Stimulated activated CD4-positive, alpha-beta T cell treated with anti-CD3 and anti-CD28 coated beads, Interleukin-2, amount 100 ng/mL, for 48 hours (primary cell): ENCODE results near the gene SLC15A4.
"Not testable (repeated sequence)": the region's sequence is repeated elsewhere in the genome, so short reads cannot be mapped to it uniquely, and the experiment has no call there.

Experiments used
- DNase-seq, 2 donors: peaks; one replicate each; pipeline ENCODE4 v3.0.0-alpha.2; 2020

SLC15A4 gene

DNA sequence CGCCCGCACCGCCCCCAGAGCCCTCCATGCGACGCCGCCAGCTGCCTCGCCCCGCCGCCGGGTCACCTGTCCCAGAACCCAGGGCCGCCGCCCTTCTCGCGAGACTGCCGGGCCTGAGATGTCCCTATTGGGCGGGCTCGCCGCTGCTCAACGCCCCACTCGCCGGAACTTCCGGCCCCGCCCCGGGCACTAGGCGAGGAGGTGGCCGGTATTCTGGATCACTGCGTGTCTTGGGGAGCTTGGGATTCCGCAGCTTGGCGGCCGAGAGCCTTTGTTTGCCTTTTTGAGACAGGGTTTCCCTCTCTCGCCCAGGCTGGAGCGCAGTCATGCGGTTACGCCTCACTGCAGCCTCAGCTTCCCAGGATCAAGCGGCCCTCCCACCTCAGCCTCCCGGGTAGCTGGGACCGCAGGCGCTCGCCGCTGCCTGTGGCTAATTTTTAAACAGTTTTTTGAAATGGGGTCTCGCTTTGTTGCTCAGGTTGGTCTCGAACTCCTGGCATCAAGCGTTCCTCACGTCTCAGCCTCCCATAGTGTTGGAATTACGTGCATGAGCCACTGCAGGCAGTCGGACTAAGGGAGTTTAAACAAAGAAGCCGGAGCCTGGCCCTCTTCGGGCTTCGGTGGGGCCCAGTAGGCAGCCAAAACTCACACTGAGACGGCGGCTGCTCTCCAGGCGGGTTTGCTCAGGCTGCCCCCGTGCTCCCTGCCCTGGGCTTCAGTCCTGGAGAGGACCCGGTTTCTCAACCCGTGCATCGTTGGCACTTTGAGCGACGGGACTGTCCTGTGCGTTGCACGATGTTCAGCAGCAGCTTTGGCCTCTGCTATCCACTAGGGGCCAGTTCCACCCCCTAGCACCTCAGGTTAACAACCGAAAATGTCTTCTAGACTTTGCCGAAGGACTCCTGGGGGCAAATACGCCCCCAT lies at the start of gene SLC15A4:
TSS of gene SLC15A4 (minus strand) at position 43 of the 924 bp plus-strand sequence. CDS start at position 28, 15 bp downstream.
- peak; percentile 89 for DNase-seq

DNA sequence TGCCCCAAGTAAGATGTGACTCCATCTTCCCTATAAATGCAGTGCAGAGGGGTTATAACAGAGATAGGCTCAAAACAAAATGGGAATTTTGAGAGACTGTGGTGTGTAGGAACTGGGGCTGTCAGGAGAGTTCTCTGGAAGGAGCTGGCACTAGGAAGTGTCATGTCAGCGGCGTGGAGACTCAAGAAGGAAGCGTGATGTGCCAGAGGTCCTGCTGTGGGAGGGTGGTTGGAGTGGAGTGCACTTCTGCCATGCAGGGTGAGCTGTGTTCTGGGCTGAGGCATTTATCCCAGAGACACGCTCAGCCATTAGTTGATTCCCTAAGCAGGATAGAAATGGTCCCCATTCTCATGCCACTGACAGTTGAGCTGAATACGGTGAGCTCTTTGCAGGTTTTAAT lies 48.5 kb upstream of the SLC15A4 start:
- no peak for DNase-seq

DNA sequence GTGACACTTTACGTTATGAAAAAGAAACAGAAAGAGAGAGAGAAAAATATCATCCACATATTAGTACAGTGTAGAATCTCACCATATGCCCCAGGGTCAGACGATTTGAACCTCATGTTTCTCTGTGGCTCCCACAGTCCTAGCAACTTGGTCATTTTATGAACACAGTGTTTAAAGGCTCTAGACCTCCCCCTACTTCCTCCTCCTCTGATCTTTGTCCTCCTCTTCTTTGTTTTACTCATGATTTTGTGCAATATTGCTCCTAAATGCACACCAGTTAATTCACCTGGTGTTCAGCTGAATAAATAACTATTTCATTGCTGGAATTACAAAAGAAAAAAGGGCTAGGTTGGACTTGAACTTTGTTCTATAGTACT lies 47.7 kb upstream of the SLC15A4 start:
- DNase-seq = no peak

DNA sequence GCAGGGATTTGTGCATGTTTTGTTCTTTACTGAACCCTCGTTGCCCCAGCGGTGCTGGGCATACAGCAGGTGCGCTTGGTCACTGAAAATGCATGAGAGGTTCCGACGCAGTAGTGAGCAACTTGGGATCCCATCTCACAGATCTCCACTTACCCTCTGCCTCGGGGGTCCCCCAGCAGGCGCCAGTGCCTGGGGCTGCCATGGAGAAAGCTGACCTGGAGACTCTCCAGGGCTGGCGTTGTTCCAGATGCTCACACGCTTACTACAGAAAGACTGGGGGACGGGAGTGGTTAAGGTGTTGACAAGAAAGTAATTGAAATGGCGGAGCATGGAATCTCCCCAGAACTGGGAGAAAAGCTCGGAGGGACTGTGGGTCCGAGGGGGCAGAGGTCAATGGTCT lies 43.7 kb upstream of the SLC15A4 start:
- no peak for DNase-seq

DNA sequence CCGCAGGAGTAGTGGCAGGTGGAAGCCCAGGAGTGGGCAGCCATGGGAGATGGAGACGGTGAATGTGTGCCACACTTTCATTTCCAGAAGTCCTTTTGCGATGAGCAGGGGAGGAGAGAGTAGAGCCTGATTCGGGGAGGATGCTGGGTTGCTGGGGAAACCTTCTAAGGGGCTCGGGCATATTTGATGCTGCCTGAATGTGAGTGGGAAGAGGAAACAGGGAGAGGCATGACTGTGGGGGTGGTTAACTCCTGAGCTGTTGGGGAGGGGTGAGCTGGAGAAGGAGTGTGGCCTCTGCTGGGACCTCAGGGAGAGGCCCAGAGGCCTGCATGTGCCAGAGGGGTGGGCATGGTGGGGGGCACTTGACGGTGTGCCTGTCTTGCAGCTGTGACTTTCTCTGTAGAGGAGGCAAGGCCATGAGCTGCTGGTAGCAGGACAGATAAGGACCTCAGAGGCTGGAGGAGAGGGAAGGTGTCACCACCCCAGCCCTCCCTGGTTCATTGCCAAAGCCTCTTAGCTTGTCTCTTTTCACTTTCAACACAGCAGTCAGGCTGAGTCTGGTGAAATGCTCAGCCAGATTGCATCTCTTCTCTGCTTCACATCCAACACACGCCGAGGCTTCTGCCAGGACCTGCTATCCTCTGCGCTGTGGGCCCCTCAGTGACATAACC lies 40.9 kb upstream of the SLC15A4 start:
- DNase-seq = no peak

DNA sequence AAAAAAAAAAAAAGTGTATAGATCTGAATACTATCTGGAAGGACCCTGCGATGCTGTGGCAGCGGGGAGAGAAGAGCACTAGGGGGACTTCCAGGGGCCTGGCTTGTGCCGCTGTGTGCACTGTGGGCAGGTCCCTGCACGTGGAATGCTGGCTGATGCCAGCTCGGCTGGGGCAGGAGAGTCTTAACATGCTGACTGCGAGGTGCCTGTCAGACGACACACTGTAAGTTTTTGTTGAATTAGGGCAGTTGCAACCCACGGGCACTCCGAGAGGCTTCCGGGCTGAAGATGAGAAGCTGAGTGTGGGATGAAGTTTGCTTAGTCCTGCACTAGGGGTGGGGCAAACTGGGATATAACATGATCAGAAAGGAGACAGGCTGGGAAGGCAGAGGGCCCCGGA lies 40.2 kb upstream of the SLC15A4 start:
- DNase-seq = no peak

DNA sequence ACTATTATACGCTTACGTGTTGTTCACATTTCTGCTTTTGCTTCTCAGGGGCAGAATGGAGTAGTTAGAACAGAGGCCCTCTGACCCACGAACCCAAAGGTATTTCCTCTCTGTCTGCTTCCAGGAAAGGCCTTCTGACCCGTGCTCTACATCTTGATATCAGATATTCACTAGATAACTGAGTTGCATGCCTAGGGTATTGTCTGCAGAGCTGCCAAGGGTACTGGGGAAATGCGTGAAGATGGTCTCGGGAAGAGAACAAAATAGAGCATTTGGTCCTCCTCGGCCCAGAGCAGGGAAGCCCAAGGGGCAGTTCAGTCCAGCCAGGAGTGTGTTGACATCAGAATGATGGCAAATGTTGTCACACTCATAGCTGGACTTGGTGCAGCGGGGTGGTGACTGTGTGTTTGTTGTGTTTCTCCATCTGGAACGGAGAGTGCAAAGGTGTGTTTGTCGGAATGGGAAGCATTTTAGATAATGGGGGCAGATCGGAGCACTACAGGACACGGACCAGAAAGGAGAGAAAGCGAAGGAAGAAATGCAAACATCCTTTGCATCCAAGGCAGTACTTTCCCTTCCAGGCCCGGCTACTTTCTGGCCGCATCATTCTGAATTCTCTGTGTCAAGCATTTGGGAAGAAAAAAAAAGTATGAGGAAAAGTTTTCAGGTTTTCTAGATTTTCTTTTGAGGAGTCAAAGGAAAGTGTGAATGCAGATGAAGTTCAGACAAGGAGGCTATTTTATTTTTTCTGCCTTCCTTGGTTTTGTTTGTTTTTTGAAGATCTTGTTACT lies 37.7 kb upstream of the SLC15A4 start:
- no peak for DNase-seq

DNA sequence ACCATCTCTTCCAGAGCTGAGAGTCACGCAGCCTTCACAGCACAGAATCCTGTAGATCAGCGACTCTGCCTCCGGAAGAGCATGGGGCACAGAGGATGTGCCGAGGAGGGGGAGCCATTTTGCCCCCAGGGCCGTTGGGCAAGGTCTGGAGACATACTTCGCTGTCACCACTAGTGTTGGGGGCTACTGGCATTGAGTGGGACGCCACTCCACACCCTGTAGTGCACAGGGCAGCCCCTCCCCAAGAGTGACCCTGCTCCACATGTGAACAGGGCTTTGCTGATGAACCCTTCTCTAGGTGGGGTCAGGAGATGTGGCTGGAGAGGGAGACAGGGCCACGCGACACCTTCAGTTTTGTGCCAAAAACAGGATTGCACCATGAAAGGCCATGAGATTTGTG lies 35.6 kb upstream of the SLC15A4 start:
- DNase-seq = no peak

DNA sequence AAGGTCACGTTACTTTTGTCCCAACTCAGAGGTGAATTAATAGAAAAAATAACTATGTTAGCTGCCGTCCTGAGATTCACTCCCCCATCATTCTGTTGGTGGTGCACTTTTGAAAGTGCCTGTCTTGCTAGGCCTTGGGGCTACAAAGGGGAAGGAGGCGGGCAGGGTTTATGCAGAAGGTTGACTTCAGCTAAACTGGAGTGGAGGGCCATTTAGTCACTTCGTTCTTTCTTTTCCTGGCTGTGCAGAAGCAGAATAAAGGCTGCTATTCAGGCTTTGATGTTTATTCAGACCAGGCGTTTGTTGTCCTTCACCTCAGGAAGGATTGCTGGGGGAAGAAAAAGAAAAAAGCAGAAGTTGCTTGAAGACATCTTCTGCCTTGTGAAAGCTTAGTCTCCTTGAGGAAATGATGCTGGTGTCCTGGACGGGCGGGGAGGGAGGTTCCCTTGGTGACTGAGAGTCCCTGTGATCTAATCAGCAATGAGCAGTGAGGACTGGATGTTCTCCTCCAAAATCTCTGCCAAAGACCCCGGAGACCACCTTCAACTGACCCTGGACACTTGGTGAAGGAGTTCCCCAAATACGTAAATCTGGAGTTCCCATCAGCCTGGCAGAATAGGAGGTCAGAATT lies 33.5 kb upstream of the SLC15A4 start:
- no peak for DNase-seq

DNA sequence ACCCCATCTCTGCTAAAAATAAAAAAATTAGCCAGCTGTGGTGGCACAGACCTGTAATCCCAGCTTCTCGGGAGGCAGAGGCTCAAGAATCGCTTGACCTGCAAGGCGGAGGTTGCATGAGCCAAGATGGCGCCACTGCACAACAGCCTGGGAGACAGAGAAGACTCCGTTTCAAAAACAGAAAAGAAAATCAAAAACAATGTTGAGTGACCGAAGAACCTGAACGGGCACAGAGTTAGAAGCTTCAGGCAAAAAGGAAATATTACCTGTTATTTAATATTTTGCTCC lies 33.0 kb upstream of the SLC15A4 start:
- DNase-seq = no peak

DNA sequence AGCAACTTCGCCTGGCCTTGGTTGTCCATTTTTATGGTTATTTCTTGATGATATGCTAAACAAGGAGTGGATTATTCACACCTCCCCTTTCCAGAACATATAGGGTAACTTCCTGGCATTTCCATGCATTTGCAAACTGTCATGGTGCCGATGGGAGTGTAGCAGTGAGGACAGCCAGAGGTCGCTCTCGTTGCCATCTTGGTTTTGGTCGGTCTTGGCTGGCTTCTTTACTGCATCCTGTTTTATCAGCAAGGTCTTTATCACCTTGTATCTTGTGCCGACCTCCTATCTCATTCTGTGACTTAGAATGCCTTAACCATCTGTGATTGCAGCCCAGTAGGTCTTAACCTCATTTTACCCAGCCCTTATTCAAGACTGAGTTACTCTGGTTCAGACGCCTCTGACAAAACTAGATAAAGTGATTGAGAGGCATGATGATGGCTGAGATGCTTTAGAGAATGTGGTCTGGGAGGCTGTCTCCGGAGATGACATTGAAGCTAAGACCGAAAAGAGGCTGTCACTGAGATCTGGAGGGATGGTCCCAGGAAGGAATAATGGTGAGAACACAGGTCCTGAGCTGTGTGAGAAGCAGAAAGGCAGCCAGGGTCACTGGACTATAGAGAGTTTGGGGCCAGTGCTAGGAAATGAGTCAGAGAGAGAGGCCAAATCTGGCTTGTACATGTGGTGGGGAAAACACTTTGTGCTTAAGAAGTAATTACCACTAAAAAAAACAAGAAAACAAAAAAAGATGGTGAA lies 32.5 kb upstream of the SLC15A4 start:
- no peak for DNase-seq

DNA sequence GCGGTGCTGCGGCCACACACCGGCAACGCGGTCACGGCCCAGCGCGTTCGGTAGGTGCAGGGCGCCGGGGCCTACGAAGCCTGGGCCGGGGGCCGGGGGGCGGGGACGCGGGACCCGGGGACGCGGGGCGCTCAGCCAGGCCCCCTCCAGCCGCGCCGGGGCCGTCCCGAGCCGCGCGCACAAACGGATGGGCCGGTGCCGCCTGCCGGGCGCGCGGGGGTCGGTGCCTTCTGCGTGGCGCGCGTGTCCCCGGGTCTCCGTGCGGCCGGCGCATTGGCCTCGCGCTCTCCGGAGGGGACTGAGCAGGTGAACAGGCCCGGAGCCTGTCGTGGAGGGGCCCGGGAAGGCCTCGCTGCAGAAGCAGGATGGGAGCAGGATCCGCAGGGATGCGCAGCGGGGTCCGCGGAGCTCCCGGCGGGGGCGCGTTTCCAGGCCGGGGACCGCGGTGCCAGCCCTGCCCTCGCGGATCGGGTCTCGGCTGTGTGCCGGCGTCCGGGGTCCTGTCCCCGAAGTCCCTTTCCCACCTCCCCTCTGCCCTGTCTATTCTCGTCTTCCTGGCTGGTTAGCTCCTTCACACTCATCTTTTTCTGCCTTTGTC lies 29.9 kb upstream of the SLC15A4 start:
- DNase-seq = no peak

DNA sequence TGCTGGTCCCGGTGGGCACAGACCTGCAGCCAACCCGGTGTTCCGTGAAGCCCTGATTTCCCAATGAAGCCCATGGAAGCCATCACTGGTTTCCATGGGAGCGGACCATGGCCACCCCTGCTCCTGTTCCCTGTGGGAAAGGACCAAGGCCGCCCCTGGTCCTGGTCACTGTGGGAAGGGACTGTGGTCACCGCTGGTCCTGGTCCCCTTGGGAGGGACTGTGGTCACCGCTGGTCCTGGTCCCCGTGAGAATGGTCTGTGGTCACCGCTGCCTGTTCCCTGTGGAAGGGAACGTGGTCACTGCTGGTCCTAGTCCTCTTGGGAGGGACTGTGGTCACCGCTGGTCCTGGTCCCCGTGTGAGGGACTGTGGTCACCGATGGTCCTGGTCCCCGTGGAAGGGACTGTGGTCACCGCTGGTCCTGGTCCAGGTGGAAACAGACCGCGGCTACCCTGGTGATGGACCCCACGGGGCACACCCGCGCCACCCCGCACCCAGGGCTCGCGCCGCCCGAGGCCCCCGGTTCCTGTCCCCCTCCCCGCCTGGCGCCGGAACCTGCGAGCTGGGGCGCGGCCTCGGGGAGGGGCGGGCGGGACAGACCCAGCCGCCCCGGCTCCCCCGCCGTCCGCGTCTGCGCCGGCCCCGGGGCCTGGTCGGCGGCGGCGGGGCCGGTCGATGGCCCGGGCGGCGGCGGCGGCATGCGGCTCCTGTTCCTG lies 29.3 kb upstream of the SLC15A4 start, which contains the start of gene GLT1D1:
TSS of gene GLT1D1 (plus strand) at position 594 of the 715 bp plus-strand sequence. CDS start at position 698, 104 bp downstream.
- no peak for DNase-seq

DNA sequence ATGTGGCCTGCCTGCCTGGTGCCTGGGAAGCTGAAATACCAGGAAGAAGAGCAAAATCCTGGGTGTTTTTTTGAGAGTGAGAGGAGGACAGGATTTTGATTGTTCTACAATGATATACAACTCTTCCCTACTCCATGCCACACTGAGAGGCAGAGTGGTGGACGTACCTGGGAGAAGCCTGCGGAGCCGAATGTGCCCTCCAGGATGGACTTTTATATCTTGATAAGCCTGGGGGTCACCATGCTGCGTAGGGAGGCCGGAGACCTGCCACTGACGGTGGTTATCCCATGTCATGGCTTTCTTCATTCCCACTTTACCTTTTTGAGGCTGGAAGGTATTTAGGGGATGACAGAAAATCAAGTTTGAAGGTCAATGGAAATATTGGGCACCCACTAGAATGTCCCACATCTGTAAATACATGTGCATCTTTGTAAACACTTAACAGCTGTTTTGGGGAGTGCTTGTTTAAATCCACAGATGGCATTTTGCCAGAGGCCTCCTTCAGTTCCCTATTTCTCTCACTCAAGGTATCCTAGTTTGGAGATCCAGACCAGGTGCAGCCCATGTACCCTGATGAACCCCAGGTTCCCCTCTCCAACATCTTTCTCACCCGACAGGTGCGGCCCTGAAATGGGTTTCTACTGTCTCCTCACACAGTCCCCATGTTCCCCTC lies 28.4 kb upstream of the SLC15A4 start:
- no peak for DNase-seq

DNA sequence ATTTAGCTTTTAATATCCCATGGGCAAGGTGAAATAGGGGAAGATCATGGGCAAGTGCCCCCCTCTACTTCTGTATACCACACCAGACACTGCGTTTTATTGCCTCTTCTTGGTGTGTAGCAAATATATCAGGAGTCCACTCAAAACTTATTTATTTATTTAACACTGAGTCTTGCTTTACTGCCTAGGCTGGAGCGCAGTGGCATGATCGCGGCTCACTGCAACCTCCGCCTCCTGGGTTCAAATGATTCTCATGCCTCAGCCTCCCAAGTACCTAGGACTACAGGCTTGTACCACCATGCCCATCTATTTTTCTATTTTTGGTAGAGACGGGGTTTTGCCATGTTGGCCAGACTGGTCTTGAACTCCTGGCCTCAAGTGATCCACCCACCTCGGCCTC lies 27.7 kb upstream of the SLC15A4 start:
- DNase-seq = not testable (repeated sequence)

DNA sequence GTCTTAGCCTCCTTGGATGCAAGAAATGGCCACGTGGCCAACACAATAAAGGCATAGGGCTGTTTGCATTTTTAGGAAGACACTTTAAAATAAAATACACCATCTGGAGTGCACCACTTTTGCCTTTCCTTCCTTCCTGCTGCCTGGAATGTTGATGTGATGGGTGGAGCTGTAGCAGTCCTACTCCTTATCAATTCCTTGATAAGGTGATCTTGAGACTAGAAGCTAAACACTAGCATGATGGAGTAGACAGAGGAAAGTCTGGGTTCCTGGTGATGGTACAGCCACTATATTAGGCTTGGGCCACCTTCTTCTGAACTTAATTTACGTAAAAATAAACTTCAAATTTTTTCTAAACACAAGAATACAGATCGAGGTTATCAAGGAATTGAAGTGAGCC lies 26.6 kb upstream of the SLC15A4 start:
- DNase-seq = no peak

DNA sequence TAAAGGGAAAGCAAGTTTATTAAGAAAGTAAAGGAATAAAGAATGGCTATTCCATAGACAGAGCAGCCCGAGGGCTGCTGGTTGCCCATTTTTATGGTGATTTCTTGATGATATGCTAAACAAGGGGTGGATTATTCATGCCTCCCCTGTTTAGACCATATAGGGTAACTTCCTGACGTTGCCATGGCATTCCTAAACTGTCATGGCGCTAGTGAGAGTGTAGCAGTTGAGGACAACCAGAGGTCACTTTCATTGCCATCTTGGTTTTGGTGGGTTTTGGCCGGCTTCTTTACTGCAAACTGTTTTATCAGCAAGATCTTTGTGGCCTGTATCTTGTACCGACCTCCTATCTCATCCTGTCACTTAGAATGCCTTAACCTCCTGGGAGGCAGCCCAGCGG lies 26.0 kb upstream of the SLC15A4 start:
- DNase-seq = not testable (repeated sequence)

DNA sequence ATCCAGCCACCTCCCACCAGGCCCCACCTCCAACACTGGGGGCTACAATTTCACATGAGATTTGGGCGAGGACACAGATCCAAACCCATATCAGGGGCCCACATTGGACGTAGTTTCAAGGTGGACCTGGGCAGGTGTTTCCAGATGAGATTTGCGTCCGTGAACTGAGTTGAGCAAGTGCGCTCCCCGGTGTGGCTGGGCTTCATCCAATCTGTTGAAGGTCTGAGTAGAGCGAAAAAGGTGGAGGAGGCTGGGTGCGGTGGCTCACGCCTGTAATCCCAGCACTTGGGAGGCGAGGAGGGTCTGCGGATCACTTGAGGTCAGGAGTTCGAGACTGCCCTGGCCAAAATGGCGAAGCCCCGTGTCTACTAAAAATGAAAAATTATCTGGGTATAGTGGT lies 24.6 kb upstream of the SLC15A4 start:
- DNase-seq = no peak

DNA sequence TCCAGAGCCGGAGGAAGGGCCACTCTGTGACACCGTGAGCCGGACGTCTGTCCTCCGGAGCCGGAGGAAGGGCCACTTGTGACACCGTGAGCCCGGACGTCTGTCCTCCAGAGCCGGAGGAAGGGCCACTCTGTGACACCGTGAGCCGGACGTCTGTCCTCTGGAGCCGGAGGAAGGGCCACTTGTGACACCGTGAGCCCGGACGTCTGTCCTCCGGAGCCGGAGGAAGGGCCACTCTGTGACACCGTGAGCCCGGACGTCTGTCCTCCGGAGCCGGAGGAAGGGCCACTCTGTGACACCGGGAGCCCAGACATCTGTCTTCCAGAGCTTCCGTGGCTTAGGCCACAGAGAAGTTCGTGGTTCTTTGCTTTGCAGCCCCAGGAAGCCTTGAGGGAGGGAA lies 22.9 kb upstream of the SLC15A4 start:
- DNase-seq = not testable (repeated sequence)

DNA sequence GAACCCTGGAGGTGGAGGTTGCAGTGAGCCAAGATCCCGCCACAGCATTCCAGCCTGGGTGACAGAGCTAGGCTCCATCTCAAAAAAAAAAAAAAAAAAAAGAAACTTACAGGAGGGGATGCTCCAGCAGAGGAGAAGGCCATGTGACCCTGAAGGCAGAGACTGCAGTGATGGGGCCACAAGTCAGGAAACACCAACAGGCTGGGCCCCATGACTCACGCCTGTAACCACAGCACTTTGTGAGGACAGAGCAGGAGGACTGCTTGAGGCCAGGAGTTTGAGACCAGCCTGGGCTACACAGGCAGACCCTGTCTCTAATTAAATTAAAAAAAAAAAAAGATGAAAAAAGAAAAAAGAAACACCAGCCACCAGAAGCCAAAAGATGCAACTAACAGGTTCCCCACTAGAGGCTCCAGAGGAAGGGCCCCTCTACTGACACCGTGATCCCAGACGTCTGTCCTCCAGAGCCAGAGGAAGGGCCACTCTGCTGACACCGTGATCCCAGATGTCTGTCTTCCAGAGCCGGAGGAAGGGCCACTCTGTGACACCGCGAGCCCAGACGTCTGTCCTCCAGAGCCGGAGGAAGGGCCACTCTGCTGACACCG lies 20.4 kb upstream of the SLC15A4 start:
- no peak for DNase-seq
